ENCODE data around the gene ADAM11. TPM values are rescaled to one million over a fixed set of nuclear protein-coding genes. Genes with fewer than 3 reads are reported as not detected.

ADAM11 gene
- total and polyA plus RNA-seq, 2 of the 13 experiments (the other 11 are each of a cell fraction or from before 2014, with no cell fraction given) = 0.38 to 0.91 TPM

- TF ChIP-seq TEAD3 (CRISPR knock-in tag; optimal IDR thresholded peaks at IDR 0.05; ENCODE audit: borderline replicate concordance) (peak; percentile 29), SMC3 (IDR thresholded peaks at IDR 0.05; ENCODE audit: low read length) (peak; percentile 48), HOXA3 (CRISPR knock-in tag; IDR thresholded peaks at IDR 0.05) (0 out of 2 replicates have a peak, but pooled peaks have one; percentile 7), ZBTB38 (CRISPR knock-in tag; IDR thresholded peaks at IDR 0.05) (0 out of 2 replicates have a peak, but pooled peaks have one; percentile 46), NAIF1 (CRISPR knock-in tag; IDR thresholded peaks at IDR 0.05; ENCODE audit: borderline replicate concordance) (no peak), ZBTB33 (CRISPR knock-in tag; IDR thresholded peaks at IDR 0.05) (peak; percentile 64), RAD21 (CRISPR knock-in tag; IDR thresholded peaks at IDR 0.05) (peak; percentile 35; the same call in 1 of the 2 replicates), KLF6 (CRISPR knock-in tag; IDR thresholded peaks at IDR 0.05) (no peak), CTCF (CRISPR knock-in tag; IDR thresholded peaks at IDR 0.05) (peak; percentile 76), MYC (CRISPR knock-in tag; IDR thresholded peaks at IDR 0.05; ENCODE audit: borderline replicate concordance) (0 out of 2 replicates have a peak, but pooled peaks have one; percentile 15), ETV6 (CRISPR knock-in tag; conservative IDR thresholded peaks at IDR 0.05) (0 out of 2 replicates have a peak, but pooled peaks have one; percentile 47), SIX1 (CRISPR knock-in tag; IDR thresholded peaks at IDR 0.05; ENCODE audit: borderline replicate concordance) (no peak), STAG1 (CRISPR knock-in tag; IDR thresholded peaks at IDR 0.05) (peak; percentile 74)
- no TSS peak for BruUV-seq (replicated peaks)
- no peaks in the 10 kb centered on the region for H3K9me3 ChIP-seq (ENCODE audit: low read length)
- no peaks in the 10 kb centered on the region for H4K20me1 ChIP-seq (ENCODE audit: insufficient read depth, low read length)
- no peaks in the 10 kb centered on the region for H3K4me1 ChIP-seq (ENCODE audit: insufficient read depth, low read length)
- H3K27ac ChIP-seq (ENCODE audit: extremely low read length, insufficient read depth, low read length) = no peak overlapping the region
- H3K79me2 ChIP-seq (ENCODE audit: insufficient read depth, low read length) = no peaks in the 10 kb centered on the region
- no peak overlapping the region for H3K4me2 ChIP-seq (ENCODE audit: low read depth, low read length)
- WGBS (ENCODE audit: low lambda C conversion rate) = 87% methylated on average over 5 of the region's 5 CpGs
- peak; percentile 81 for FAIRE-seq
- POLR2A ChIA-PET = no interaction called here
- no peak overlapping the region for H3K4me3 ChIP-seq (replicated peaks in 1 of 3; ENCODE audit: insufficient read depth in 1 of 3, low read depth in 2 of 3, low read length in 3 of 3)
- no peak overlapping the region for H3K9ac ChIP-seq (ENCODE audit: insufficient read depth, low read depth, low read length)
- in situ Hi-C loops (cut with HindIII; ENCODE audit: extremely low pct_ligation_motif_present, low pct_unique_long_range_greater_than_20kb) (no loop called here), intact Hi-C loops (cut with micrococcal nuclease; ENCODE audit: unreplicated experiment) (no loop called here)
- peak; percentile 41 for DNase-seq (ENCODE audit: low spot score)
- peak; percentile 94 for ATAC-seq
- no peaks in the 10 kb centered on the region for H3K27me3 ChIP-seq (ENCODE audit: control insufficient read depth in 1 of 2, insufficient read depth in 2 of 2, low read length in 2 of 2)
- H2AFZ ChIP-seq (ENCODE audit: low read length) = no peak overlapping the region
- CTCF ChIA-PET (ENCODE audit: low intra/inter-chr PET ratio, low total read pairs) = interaction anchor here (1.1 kb wide), 1 partner anchor 132 kb away, joined by 3 read pairs; no protein-coding TSS in a partner anchor
- H3K36me3 ChIP-seq (replicated peaks in 1 of 2; ENCODE audit: control insufficient read depth in 1 of 2, insufficient read depth in 2 of 2, low read length in 2 of 2) = peaks cover 23 to 63% of the 10 kb centered on the region in 2 experiments
Measured at GRCh38 chr17:44733753-44734152, 25.0 kb upstream of the ADAM11 start.
